ENCODE data around the gene ECM2. TPM values are rescaled to one million over a fixed set of nuclear protein-coding genes. Genes with fewer than 3 reads are reported as not detected.

Gene ECM2
- total and polyA plus RNA-seq, 12 donors: 2.1 to 14.9 (median 8.4) TPM

DNA sequence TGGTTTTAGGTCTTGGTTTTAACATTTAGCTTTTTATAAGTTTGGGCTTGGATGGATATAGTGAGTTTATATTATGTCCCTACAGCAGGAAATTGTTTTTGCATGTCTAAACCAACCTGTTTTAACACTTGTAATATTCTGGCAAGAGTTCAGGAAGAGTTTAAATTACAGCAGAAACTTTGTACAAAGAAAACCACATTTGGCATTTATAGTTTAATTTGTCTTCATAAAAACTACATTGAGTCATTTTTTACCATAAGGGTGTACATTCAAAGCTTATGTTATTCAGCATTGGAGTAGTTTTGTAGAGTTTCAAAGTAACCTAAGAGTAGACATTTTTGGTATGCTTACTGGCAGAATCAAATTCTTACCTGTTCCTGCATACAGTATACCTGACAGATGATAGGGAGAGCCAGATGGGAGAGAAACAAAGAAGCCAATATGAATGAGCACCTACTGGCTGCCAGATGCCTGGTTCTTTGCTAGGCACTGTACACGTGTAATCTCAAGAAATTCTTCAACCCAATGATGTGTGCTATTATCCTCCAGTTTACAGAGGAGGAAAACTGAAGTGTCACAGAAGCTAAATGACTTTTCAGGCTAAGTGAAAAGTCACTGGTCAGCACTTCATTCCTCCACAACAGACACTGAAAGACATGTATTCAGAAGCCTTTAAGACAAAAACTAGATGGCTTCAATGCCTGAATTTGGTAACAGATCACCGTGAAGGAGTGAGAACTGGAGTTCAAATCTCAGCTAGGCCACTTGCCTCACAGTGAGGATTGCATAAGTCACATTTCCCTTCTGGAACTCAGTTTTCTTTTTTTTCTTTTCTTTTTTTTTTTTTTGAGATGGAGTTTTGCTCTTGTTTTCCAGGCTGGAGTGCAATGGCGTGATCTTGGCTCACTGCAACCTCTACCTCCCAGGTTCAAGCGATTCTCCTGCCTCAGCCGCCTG, 25.9 kb upstream of the ECM2 start:
- WGBS, 2 donors: 86 to 92% methylated on average over 5 of the region's 5 CpGs
- Histone ChIP-seq H3K4me1 (peaks cover 0 to 29% (median 7%) of the 10 kb centered on the region in 9 donors), H3K36me3 (no peaks in the 10 kb centered on the region), H3K27ac (peak overlapping the region in 5 of 10 donors; percentile 50 to 68 (median 60)), H3K9me3 (peaks cover 0 to 11% (median 0%) of the 10 kb centered on the region in 11 donors), H3K27me3 (no peaks in the 10 kb centered on the region), H3K4me3 (no peak overlapping the region)
- no peak for ATAC-seq
- no peak for DNase-seq
- intact Hi-C loops (cut with DNase I): no loop called here
- TF ChIP-seq, protein P1, sequence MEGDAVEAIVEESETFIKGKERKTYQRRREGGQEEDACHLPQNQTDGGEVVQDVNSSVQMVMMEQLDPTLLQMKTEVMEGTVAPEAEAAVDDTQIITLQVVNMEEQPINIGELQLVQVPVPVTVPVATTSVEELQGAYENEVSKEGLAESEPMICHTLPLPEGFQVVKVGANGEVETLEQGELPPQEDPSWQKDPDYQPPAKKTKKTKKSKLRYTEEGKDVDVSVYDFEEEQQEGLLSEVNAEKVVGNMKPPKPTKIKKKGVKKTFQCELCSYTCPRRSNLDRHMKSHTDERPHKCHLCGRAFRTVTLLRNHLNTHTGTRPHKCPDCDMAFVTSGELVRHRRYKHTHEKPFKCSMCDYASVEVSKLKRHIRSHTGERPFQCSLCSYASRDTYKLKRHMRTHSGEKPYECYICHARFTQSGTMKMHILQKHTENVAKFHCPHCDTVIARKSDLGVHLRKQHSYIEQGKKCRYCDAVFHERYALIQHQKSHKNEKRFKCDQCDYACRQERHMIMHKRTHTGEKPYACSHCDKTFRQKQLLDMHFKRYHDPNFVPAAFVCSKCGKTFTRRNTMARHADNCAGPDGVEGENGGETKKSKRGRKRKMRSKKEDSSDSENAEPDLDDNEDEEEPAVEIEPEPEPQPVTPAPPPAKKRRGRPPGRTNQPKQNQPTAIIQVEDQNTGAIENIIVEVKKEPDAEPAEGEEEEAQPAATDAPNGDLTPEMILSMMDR (IDR thresholded peaks at IDR 0.05): no peak

DNA sequence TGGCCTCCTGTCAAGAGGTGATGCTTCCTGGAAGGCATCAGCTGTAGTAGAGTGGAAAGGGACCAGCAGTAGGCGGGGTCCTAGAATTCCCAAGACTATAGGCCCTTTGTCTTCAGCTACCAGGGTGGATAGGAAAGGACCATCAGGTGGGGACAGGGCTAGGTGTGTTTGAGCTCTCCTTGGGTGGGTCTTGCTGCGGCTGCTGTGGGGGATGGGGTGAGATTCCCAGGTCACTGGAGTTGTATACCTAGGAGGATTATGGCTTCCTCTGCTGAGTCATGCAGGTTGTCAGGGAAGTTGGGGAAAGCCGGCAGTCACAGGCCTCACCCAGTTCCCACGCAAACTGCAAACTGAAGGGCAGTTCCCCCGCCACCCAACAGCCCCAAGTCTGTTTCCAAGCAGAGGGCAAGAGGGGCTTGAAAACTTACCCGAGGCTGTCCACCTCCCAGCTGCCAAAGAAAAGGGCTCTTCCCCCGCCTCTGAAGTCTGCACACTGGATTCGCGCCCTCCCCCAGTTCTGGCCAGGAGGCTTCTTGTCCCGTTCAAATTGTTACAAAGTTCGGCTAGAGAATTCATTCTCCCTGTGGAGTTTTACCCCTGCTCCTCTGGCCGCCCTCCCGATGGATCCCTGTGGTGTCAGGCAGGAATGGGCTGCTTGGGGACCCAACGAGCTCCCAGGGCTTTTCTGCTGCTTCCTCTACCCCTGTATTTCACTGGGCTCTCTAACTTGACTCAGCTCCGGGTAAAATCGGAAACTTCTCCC, 23.0 kb upstream of the ECM2 start:
- 83% methylated on average over 16 of the region's 16 CpGs for WGBS, 2 donors
- Histone ChIP-seq H3K4me3 (no peak overlapping the region), H3K27ac (peak overlapping the region in 2 of 10 donors; percentile 7 to 24), H3K36me3 (no peaks in the 10 kb centered on the region), H3K4me1 (peaks cover 0 to 20% (median 4%) of the 10 kb centered on the region in 9 donors), H3K27me3 (no peaks in the 10 kb centered on the region), H3K9me3 (no peaks in the 10 kb centered on the region)
- TF ChIP-seq, protein P1 (IDR thresholded peaks at IDR 0.05): no peak
- DNase-seq (peak in 1 of 2 donors; percentile 32), ATAC-seq (peak in 1 of 8 donors; percentile 34)
- intact Hi-C loops (cut with DNase I): no loop called here

DNA sequence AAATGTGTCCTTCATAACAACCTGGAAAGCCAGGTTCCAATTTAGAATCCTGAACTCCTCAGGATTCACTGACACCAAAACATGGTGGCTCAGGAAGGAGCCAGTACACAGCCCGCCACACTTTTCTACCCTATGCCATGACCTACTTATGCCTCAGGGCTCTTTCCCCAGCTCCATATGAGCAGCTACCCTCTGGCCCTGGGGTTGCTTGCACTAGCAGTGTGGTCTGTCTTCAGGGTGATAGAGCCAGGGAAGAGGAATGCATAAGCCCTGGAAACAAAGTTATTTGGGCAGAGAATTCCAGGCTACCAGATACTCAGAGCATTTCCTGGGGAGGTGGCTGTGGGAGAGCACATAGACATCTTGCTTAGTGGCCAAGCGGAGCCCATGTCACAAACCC, 15.0 kb upstream of the ECM2 start:
- no peak for ATAC-seq

GRCh38 chr9:92547356-92547755, 11.6 kb upstream of the ECM2 start:
- Histone ChIP-seq H3K27ac (no peak overlapping the region), H3K4me1 (no peaks in the 10 kb centered on the region), H3K36me3 (peaks cover 0 to 3% (median 0%) of the 10 kb centered on the region in 9 donors), H3K4me3 (no peak overlapping the region), H3K9me3 (peaks cover 0 to 13% (median 3%) of the 10 kb centered on the region in 11 donors), H3K27me3 (no peaks in the 10 kb centered on the region)
- DNase-seq (no peak), ATAC-seq (no peak)
- TF ChIP-seq, protein P1 (IDR thresholded peaks at IDR 0.05): no peak
- intact Hi-C loops (cut with DNase I): no loop called here
- WGBS, 2 donors: 93 to 95% methylated on average over 3 of the region's 3 CpGs

More for the DNA sequence above, 15.0 kb upstream of the ECM2 start:
- Histone ChIP-seq H3K9me3 (no peaks in the 10 kb centered on the region), H3K27me3 (no peaks in the 10 kb centered on the region), H3K36me3 (no peaks in the 10 kb centered on the region), H3K4me1 (no peaks in the 10 kb centered on the region), H3K4me3 (no peak overlapping the region), H3K27ac (no peak overlapping the region)
- no peak for DNase-seq
- WGBS, 2 donors: 93 to 95% methylated on average over 2 of the region's 2 CpGs
- intact Hi-C loops (cut with DNase I): no loop called here
- TF ChIP-seq, protein P1 (IDR thresholded peaks at IDR 0.05): no peak
